Measurements from ENCODE around the gene MT1B.

DNA sequence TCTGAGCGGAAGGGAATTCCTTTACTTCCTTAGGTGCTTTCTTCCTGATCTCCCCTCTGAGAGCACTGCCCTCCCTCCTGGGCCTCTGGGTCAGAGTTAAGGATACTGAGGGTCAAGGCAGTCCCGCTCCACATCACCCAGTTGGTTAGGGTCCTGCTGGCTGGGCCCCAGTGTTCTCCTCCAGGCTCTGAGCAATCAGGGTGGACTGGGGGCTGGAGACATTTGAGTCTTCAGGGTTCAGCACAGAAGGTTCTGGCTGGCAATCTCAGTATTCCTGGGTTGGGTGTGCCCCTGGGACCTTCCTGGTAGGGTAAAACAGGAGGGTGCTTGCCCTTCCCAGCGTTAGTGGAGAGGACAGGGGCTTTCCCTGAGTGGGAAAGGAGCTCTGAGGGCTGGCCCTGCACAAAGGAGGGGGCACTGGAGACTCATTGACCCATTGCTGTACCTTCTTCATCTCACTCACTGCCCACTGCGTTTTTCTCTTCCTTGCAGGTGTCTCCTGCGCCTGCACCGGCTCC, 18.8 kb upstream of the MT1B start:
- TF ChIP-seq, protein P1, sequence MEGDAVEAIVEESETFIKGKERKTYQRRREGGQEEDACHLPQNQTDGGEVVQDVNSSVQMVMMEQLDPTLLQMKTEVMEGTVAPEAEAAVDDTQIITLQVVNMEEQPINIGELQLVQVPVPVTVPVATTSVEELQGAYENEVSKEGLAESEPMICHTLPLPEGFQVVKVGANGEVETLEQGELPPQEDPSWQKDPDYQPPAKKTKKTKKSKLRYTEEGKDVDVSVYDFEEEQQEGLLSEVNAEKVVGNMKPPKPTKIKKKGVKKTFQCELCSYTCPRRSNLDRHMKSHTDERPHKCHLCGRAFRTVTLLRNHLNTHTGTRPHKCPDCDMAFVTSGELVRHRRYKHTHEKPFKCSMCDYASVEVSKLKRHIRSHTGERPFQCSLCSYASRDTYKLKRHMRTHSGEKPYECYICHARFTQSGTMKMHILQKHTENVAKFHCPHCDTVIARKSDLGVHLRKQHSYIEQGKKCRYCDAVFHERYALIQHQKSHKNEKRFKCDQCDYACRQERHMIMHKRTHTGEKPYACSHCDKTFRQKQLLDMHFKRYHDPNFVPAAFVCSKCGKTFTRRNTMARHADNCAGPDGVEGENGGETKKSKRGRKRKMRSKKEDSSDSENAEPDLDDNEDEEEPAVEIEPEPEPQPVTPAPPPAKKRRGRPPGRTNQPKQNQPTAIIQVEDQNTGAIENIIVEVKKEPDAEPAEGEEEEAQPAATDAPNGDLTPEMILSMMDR (IDR thresholded peaks at IDR 0.05; ENCODE audit: low read depth, low read length): no peak
- TF ChIP-seq POLR2A (IDR thresholded peaks at IDR 0.05; ENCODE audit: extremely low read depth, insufficient read length) (no peak), MAX (IDR thresholded peaks at IDR 0.05; ENCODE audit: low read depth, low read length) (no peak)

Measured in NB4 (cell line).